MCF 10A (cell line): ENCODE results near the gene HYI. TPM values are rescaled to one million over a fixed set of nuclear protein-coding genes. Genes with fewer than 3 reads are reported as not detected.

ENCODE experiments used
- BruUV-seq: library from RNA; stranded (reverse); fragments of 400-500 nt; replicated peaks from 2 replicates; lab custom pipeline; 2021; lab: Mats Ljungman, UMichigan
- CTCF ChIA-PET: fragments of 300-600 bp; sonication (Branson Sonifier 250); formaldehyde crosslinking; extraction: SDS; loops from one replicate; lab custom pipeline; 2021; ENCODE audit warnings: antibody characterized with exemption, inconsistent platforms; lab: Yijun Ruan, JAX
- POLR2A ChIA-PET: fragments of 300-600, 350-650 bp; sonication (Branson Sonifier 250); formaldehyde crosslinking; extraction: SDS; loops from one replicate; lab custom pipeline; 2020; ENCODE audit warnings: antibody characterized with exemption, inconsistent platforms; lab: Yijun Ruan, JAX
- DNase-seq: peaks from one replicate; pipeline ENCODE4 v3.0.0-alpha.2; 2018; ENCODE audit not compliant: unreplicated experiment
- H3K27ac Mint-ChIP-seq: one replicate; pipeline ENCODE4 v1.8.0; 2022; ENCODE audit warnings: mild to moderate bottlenecking, low read depth, mixed read lengths; ENCODE audit not compliant: unreplicated experiment
- H3K27me3 Mint-ChIP-seq: one replicate; pipeline ENCODE4 v1.8.0; 2022; ENCODE audit warnings: mixed read lengths; ENCODE audit not compliant: insufficient read depth, unreplicated experiment
- H3K36me3 Mint-ChIP-seq: one replicate; pipeline ENCODE4 v1.8.0; 2022; ENCODE audit warnings: mild to moderate bottlenecking, moderate library complexity, mixed read lengths; ENCODE audit not compliant: insufficient read depth, unreplicated experiment
- H3K4me1 Mint-ChIP-seq: one replicate; pipeline ENCODE4 v1.8.0; 2022; ENCODE audit warnings: mixed read lengths; ENCODE audit not compliant: insufficient read depth, unreplicated experiment
- H3K4me3 Mint-ChIP-seq: one replicate; pipeline ENCODE4 v1.8.0; 2022; ENCODE audit warnings: mild to moderate bottlenecking, moderate library complexity, mixed read lengths; ENCODE audit not compliant: unreplicated experiment
- H3K9me3 Mint-ChIP-seq: one replicate; pipeline ENCODE4 v1.8.0; 2022; ENCODE audit warnings: mixed read lengths; ENCODE audit not compliant: unreplicated experiment
- intact Hi-C: fragments of 100-400 bp; cut with micrococcal nuclease; formaldehyde crosslinking; loops from 2 replicates; pipeline ENCODE4 v1.14.1; 2022
- total RNA-seq: library from RNA; stranded (reverse); gene quantifications from 2 replicates; pipeline ENCODE4 v1.2.3, GENCODE V29; 2022
- TF ChIP-seq, protein P1 (sequence below): fragments of 200-600 bp; IDR thresholded peaks from one replicate; pipeline ENCODE4 v1.8.0; 2022; ENCODE audit warnings: antibody characterized with exemption, mild to moderate bottlenecking; ENCODE audit not compliant: unreplicated experiment

Gene HYI
- total RNA-seq, 1 experiment from 2014 or later = 23.0 TPM

- ChIA-PET POLR2A (interaction anchor here (0.6 to 0.7 kb wide), 3 partner anchors 19 to 260 kb away, joined by 3 read pairs; no protein-coding TSS in a partner anchor), CTCF (no interaction called here)
- BruUV-seq = no TSS peak
- Mint-ChIP-seq H3K36me3 (peaks cover 50% of the 10 kb centered on the region), H3K4me3 (no peak overlapping the region), H3K4me1 (no peaks in the 10 kb centered on the region), H3K27ac (no peak overlapping the region), H3K9me3 (no peaks in the 10 kb centered on the region), H3K27me3 (no peaks in the 10 kb centered on the region)
- no peak for DNase-seq
- TF ChIP-seq, protein P1, sequence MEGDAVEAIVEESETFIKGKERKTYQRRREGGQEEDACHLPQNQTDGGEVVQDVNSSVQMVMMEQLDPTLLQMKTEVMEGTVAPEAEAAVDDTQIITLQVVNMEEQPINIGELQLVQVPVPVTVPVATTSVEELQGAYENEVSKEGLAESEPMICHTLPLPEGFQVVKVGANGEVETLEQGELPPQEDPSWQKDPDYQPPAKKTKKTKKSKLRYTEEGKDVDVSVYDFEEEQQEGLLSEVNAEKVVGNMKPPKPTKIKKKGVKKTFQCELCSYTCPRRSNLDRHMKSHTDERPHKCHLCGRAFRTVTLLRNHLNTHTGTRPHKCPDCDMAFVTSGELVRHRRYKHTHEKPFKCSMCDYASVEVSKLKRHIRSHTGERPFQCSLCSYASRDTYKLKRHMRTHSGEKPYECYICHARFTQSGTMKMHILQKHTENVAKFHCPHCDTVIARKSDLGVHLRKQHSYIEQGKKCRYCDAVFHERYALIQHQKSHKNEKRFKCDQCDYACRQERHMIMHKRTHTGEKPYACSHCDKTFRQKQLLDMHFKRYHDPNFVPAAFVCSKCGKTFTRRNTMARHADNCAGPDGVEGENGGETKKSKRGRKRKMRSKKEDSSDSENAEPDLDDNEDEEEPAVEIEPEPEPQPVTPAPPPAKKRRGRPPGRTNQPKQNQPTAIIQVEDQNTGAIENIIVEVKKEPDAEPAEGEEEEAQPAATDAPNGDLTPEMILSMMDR = no peak
- intact Hi-C loops = no loop called here
Observed at GRCh38 chr1:43446388-43446740, 7.4 kb downstream of the HYI start.

- POLR2A ChIA-PET = interaction anchor here (0.6 kb wide), 2 partner anchors 19 to 261 kb away, joined by 3 read pairs; no protein-coding TSS in a partner anchor
- no peak for DNase-seq
- intact Hi-C loops = no loop called here
- CTCF ChIA-PET = interaction anchor here (0.6 kb wide), 2 partner anchors 165 to 227 kb away, joined by 3 to 4 read pairs; no protein-coding TSS in a partner anchor
- H3K4me1 Mint-ChIP-seq = no peaks in the 10 kb centered on the region
- no peak overlapping the region for H3K27ac Mint-ChIP-seq
- H3K9me3 Mint-ChIP-seq = no peaks in the 10 kb centered on the region
- TF ChIP-seq, protein P1 = no peak
- no peak overlapping the region for H3K4me3 Mint-ChIP-seq
- peaks cover 55% of the 10 kb centered on the region for H3K36me3 Mint-ChIP-seq
- no peaks in the 10 kb centered on the region for H3K27me3 Mint-ChIP-seq
- BruUV-seq = no TSS peak
Observed at GRCh38 chr1:43445606-43446387, 7.9 kb downstream of the HYI start.

- Mint-ChIP-seq H3K4me1 (no peaks in the 10 kb centered on the region), H3K36me3 (peaks cover 47% of the 10 kb centered on the region), H3K4me3 (no peak overlapping the region), H3K27me3 (no peaks in the 10 kb centered on the region), H3K27ac (no peak overlapping the region), H3K9me3 (no peaks in the 10 kb centered on the region)
- ChIA-PET CTCF (interaction anchor here (0.8 kb wide), 1 partner anchor 18 kb away, joined by 3 read pairs; no protein-coding TSS in a partner anchor), POLR2A (interaction anchor here (0.7 to 2.2 kb wide), 3 partner anchors 10 to 113 kb away, joined by 3 to 9 read pairs (median 4); partner anchors contain the start of gene HYI)
- TF ChIP-seq, protein P1 = no peak
- intact Hi-C loops = no loop called here
- no TSS peak for BruUV-seq
- DNase-seq = no peak
Observed at GRCh38 chr1:43444836-43445235, 8.9 kb downstream of the HYI start.

DNA sequence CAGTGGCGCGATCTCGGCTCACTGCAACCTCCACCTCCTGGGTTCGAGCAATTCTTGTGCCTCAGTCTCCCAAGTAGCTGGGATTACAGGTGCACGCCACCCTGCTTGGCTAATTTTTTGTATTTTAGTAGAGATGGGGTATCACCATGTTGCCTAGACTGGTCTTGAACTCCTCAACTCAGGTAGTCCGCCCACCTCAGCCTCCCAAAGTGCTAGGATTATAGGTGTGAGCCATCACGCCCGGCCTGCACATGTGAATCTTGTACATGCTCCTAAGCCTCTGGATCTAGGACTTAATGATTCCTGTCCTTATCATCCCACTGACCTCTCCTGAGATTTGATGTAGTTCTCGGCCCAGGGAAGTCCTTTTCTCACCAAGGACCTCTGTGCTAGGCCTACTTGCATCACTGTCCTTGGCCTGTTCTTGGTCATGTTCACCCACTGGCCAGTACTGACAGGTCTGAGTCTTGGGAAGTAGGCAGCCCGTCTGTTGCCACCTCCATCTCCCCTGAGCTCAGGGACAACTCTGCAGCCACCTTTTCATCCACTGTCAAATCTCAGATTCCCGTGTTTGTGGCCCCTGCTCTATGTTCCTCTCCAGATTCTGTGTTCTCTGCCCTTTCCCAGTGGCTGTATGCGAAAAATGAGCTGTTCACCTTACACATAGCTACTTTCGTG lies 9.4 kb downstream of the HYI start:
- Mint-ChIP-seq H3K9me3 (no peaks in the 10 kb centered on the region), H3K27me3 (no peaks in the 10 kb centered on the region), H3K36me3 (peaks cover 47% of the 10 kb centered on the region), H3K4me3 (no peak overlapping the region), H3K27ac (no peak overlapping the region), H3K4me1 (no peaks in the 10 kb centered on the region)
- POLR2A ChIA-PET = interaction anchor here (0.7 to 2.2 kb wide), 3 partner anchors 10 to 114 kb away, joined by 3 to 9 read pairs (median 4); partner anchors contain the start of gene HYI
- no peak for DNase-seq
- no TSS peak for BruUV-seq
- intact Hi-C loops = no loop called here
- CTCF ChIA-PET = interaction anchor here (0.6 to 0.8 kb wide), 3 partner anchors 19 to 127 kb away, joined by 3 to 4 read pairs (median 4); no protein-coding TSS in a partner anchor
- TF ChIP-seq, protein P1 = no peak
